GM12878 (cell line): Measurements from ENCODE around the gene NPPB. TPM values are rescaled to one million over a fixed set of nuclear protein-coding genes. Genes with fewer than 3 reads are reported as not detected.

Experiments used
- ATAC-seq: fragments of 200-7000 bp; cut with Tn5 transposase; 3 replicates; pipeline ENCODE4 v1.9.1; 2020; ENCODE audit warnings: mild to moderate bottlenecking, moderate library complexity
- BruUV-seq: library from RNA; stranded (reverse); fragments of 400-500 nt; replicated peaks from 2 replicates; lab custom pipeline; 2021; lab: Mats Ljungman, UMichigan
- CTCF ChIA-PET: fragments of 300-600 bp; sonication (Branson Sonifier 250); formaldehyde crosslinking; extraction: SDS; loops from one replicate; lab custom pipeline; 2021; ENCODE audit warnings: inconsistent platforms; lab: Yijun Ruan, JAX
- POLR2A ChIA-PET: fragments of 350-600 bp; formaldehyde crosslinking; extraction: SDS; loops from one replicate; lab custom pipeline; 2021; ENCODE audit warnings: inconsistent platforms; lab: Charles Lee
- RAD21 ChIA-PET: fragments of 300-600 bp; sonication (Branson Sonifier 250); formaldehyde crosslinking; loops from one replicate; lab custom pipeline; 2023; ENCODE audit warnings: antibody characterized with exemption; ENCODE audit not compliant: unreplicated experiment; lab: Charles Lee
- SMC1A ChIA-PET: fragments of 300-600 bp; sonication (Branson Sonifier 250); formaldehyde crosslinking; loops from one replicate; lab custom pipeline; 2023; ENCODE audit not compliant: unreplicated experiment, uncharacterized antibody; lab: Charles Lee
- DNase-seq: peaks from one replicate; pipeline ENCODE4 v3.0.0-alpha.2; 2011; ENCODE audit warnings: low read depth, low spot score
- FAIRE-seq: peaks from 3 replicates; lab custom pipeline; 2011; peaks lifted over from hg19 to GRCh38; lab: Jason Lieb, UNC
- H2AFZ ChIP-seq: 2 replicates; pipeline ENCODE4 v1.6.0; 2011; ENCODE audit warnings: low read depth, low read length, control low read depth; ENCODE audit not compliant: control insufficient read depth
- H3K27ac ChIP-seq: 2 replicates; pipeline ENCODE4 v1.5.1; 2011; ENCODE audit warnings: control low read depth; ENCODE audit not compliant: control insufficient read depth, insufficient read depth
- H3K27me3 ChIP-seq, 2 experiments: replicated peaks in 1 of 2; 2 replicates each; pipeline versions ENCODE4 v1.6.0 to v1.6.1; 2011; ENCODE audit warnings: low read length in 1 of 2; ENCODE audit not compliant: control insufficient read depth in 2 of 2, insufficient read depth in 2 of 2
- H3K36me3 ChIP-seq, 2 experiments: 2 replicates each; pipeline ENCODE4 v1.5.1; 2011; ENCODE audit warnings: low read length in 1 of 2; ENCODE audit not compliant: control insufficient read depth in 2 of 2, insufficient read depth in 2 of 2
- H3K4me1 ChIP-seq: 2 replicates; pipeline ENCODE4 v1.6.1; 2011; ENCODE audit warnings: mild to moderate bottlenecking, low read length, moderate library complexity, mixed read lengths; ENCODE audit not compliant: control insufficient read depth, insufficient read depth
- H3K4me2 ChIP-seq: 2 replicates; pipeline ENCODE4 v1.6.0; 2011; ENCODE audit warnings: control low read depth; ENCODE audit not compliant: control insufficient read depth, insufficient read depth
- H3K4me3 ChIP-seq: fragments of 200-600 bp; sonication (generic); 2 replicates; pipeline ENCODE4 v1.5.1; 2016
- H3K79me2 ChIP-seq: 2 replicates; pipeline ENCODE4 v1.6.0; 2011; ENCODE audit warnings: low read length; ENCODE audit not compliant: control insufficient read depth, insufficient read depth
- H3K9ac ChIP-seq: 2 replicates; pipeline ENCODE4 v1.8.0; 2011; ENCODE audit warnings: low read length, control low read depth, mixed read lengths; ENCODE audit not compliant: control insufficient read depth, insufficient read depth
- H3K9me3 ChIP-seq: replicated peaks from 3 replicates; pipeline ENCODE4 v1.5.1; 2011; ENCODE audit warnings: mild to moderate bottlenecking, low read length; ENCODE audit not compliant: control insufficient read depth, insufficient read depth
- H4K20me1 ChIP-seq: 2 replicates; pipeline ENCODE4 v1.6.0; 2011; ENCODE audit not compliant: control insufficient read depth, insufficient read depth
- BCL11A ChIP-seq: IDR thresholded peaks from 2 replicates; pipeline ENCODE4 v1.6.1; 2011; ENCODE audit warnings: low read depth, low read length
- ESRRA ChIP-seq: IDR thresholded peaks from 2 replicates; pipeline ENCODE4 v1.6.1; 2012; ENCODE audit warnings: mild to moderate bottlenecking, low read length, improper control_type of control experiment
- HDGF ChIP-seq: fragments of 450-650 bp; IDR thresholded peaks from 2 replicates; pipeline ENCODE4 v1.6.1; 2016; ENCODE audit warnings: antibody characterized with exemption
- IRF5 ChIP-seq: fragments of 450-650 bp; IDR thresholded peaks from 2 replicates; pipeline ENCODE4 v1.6.1; 2017; ENCODE audit warnings: borderline replicate concordance
- KLF5 ChIP-seq: fragments of 450-650 bp; IDR thresholded peaks from 2 replicates; pipeline ENCODE4 v1.6.1; 2014; ENCODE audit warnings: mild to moderate bottlenecking; ENCODE audit not compliant: partially characterized antibody
- MLLT1 ChIP-seq: fragments of 450-650 bp; IDR thresholded peaks from 2 replicates; pipeline ENCODE4 v1.6.1; 2016; ENCODE audit warnings: mild to moderate bottlenecking
- MTA3 ChIP-seq: IDR thresholded peaks from 2 replicates; pipeline ENCODE4 v1.6.1; 2012; ENCODE audit warnings: low read length, inconsistent platforms, borderline replicate concordance
- NFIC ChIP-seq: IDR thresholded peaks from 2 replicates; pipeline ENCODE4 v1.6.1; 2012; ENCODE audit warnings: low read depth, mild to moderate bottlenecking, inconsistent platforms, low read length, moderate library complexity
- SIN3A ChIP-seq: IDR thresholded peaks from 2 replicates; pipeline ENCODE4 v1.6.1; 2012; ENCODE audit warnings: low read depth, low read length, improper control_type of control experiment
- TCF12 ChIP-seq: IDR thresholded peaks from 2 replicates; pipeline ENCODE4 v1.6.1; 2011; ENCODE audit warnings: low read depth, mild to moderate bottlenecking, low read length
- TCF7 ChIP-seq: IDR thresholded peaks from 2 replicates; pipeline ENCODE4 v1.6.1; 2014; ENCODE audit warnings: antibody characterized with exemption, borderline replicate concordance
- ZSCAN29 ChIP-seq: fragments of 450-650 bp; IDR thresholded peaks from 2 replicates; pipeline ENCODE4 v1.6.1; 2017; ENCODE audit warnings: mild to moderate bottlenecking, moderate library complexity
- ZZZ3 ChIP-seq: IDR thresholded peaks from 2 replicates; pipeline ENCODE4 v1.6.1; 2011; ENCODE audit warnings: low read depth; ENCODE audit not compliant: control insufficient read depth, insufficient read length
- WGBS: methylation state at CpG from one replicate; pipeline ENCODE4 v1.1.6; 2016; ENCODE audit warnings: low lambda C conversion rate; ENCODE audit not compliant: insufficient replicate concordance, insufficient coverage; ENCODE audit errors: missing lambda C conversion rate; 5-methylcytosine and 5-hydroxymethylcytosine counted together
- in situ Hi-C: fragments of 300-500 bp; cut with MboI; formaldehyde crosslinking; loops from 9 replicates; pipeline ENCODE4 v1.14.3; 2018; ENCODE audit warnings: mixed read lengths
- intact Hi-C: fragments of 100-400 bp; cut with micrococcal nuclease; formaldehyde crosslinking; loops from one replicate; pipeline ENCODE4 v1.14.2; 2022; ENCODE audit not compliant: unreplicated experiment
- polyA plus RNA-seq, 11 experiments: library from polyadenylated mRNA; depleted of rRNA in 4 of 11; unstranded in 6 of 11; stranded (reverse) in 5 of 11; fragments of >200 nt; fragmentation: Nextera tagmentation in 4 of 11; fragmentation: Illumina TruSeq in 1 of 11; extraction: Ambion mirVana in 4 of 11; extraction: Trizol in 1 of 11; gene quantifications; 1 replicate in 1 of 11; 2 replicates in 10 of 11; pipeline versions ENCODE4 v1.2.1 to v1.2.3, GENCODE V29; 2011 to 2016; ENCODE audit warnings: inconsistent platforms in 2 of 11, missing spikeins in 2 of 11, low read depth in 1 of 11
- total RNA-seq, 4 experiments: library from RNA; depleted of rRNA in 3 of 4; stranded (reverse); fragments of >200 nt in 3 of 4; fragmentation: Illumina TruSeq in 1 of 4; extraction: Trizol in 1 of 4; gene quantifications; 2 replicates each; pipeline versions ENCODE4 v1.2.1 to v1.2.3, GENCODE V29; 2013 to 2021
- TF ChIP-seq, protein P1 (sequence below): IDR thresholded peaks from 2 replicates; pipeline ENCODE4 v1.6.1; 2012; ENCODE audit warnings: improper control_type of control experiment, low read depth, low read length; ENCODE audit not compliant: insufficient replicate concordance
- TF ChIP-seq, protein P2 (sequence below): fragments of 450-650 bp; formaldehyde crosslinking; IDR thresholded peaks from 2 replicates; pipeline ENCODE4 v1.5.0; 2022; ENCODE audit warnings: mild to moderate bottlenecking, missing genetic modification characterization

Gene NPPB
- total and polyA plus RNA-seq, 10 of the 15 experiments (the other 5 are each of a cell fraction or from before 2014, with no cell fraction given) = not detected

- H3K79me2 ChIP-seq = no peaks in the 10 kb centered on the region
- in situ Hi-C loops (no loop called here), intact Hi-C loops (no loop called here)
- no peaks in the 10 kb centered on the region; a peak in 1 of 4 replicates for H3K36me3 ChIP-seq
- FAIRE-seq = no peak
- no peak overlapping the region for H3K9ac ChIP-seq
- no peak overlapping the region for H3K27ac ChIP-seq
- ChIA-PET SMC1A (no interaction called here), POLR2A (no interaction called here), RAD21 (no interaction called here), CTCF (no interaction called here)
- H3K4me3 ChIP-seq = no peak overlapping the region
- no peak for DNase-seq
- H4K20me1 ChIP-seq = no peaks in the 10 kb centered on the region
- no peaks in the 10 kb centered on the region for H3K9me3 ChIP-seq
- H3K27me3 ChIP-seq = no peaks in the 10 kb centered on the region
- no peak overlapping the region for H2AFZ ChIP-seq
- no peak overlapping the region for H3K4me2 ChIP-seq
- ATAC-seq = no peak
- BruUV-seq = no TSS peak
- WGBS = 60% methylated on average over 7 of the region's 7 CpGs
- no peaks in the 10 kb centered on the region for H3K4me1 ChIP-seq
- no peak for TF ChIP-seq MTA3
- TF ChIP-seq MLLT1 = no peak
- TF ChIP-seq, protein P1, sequence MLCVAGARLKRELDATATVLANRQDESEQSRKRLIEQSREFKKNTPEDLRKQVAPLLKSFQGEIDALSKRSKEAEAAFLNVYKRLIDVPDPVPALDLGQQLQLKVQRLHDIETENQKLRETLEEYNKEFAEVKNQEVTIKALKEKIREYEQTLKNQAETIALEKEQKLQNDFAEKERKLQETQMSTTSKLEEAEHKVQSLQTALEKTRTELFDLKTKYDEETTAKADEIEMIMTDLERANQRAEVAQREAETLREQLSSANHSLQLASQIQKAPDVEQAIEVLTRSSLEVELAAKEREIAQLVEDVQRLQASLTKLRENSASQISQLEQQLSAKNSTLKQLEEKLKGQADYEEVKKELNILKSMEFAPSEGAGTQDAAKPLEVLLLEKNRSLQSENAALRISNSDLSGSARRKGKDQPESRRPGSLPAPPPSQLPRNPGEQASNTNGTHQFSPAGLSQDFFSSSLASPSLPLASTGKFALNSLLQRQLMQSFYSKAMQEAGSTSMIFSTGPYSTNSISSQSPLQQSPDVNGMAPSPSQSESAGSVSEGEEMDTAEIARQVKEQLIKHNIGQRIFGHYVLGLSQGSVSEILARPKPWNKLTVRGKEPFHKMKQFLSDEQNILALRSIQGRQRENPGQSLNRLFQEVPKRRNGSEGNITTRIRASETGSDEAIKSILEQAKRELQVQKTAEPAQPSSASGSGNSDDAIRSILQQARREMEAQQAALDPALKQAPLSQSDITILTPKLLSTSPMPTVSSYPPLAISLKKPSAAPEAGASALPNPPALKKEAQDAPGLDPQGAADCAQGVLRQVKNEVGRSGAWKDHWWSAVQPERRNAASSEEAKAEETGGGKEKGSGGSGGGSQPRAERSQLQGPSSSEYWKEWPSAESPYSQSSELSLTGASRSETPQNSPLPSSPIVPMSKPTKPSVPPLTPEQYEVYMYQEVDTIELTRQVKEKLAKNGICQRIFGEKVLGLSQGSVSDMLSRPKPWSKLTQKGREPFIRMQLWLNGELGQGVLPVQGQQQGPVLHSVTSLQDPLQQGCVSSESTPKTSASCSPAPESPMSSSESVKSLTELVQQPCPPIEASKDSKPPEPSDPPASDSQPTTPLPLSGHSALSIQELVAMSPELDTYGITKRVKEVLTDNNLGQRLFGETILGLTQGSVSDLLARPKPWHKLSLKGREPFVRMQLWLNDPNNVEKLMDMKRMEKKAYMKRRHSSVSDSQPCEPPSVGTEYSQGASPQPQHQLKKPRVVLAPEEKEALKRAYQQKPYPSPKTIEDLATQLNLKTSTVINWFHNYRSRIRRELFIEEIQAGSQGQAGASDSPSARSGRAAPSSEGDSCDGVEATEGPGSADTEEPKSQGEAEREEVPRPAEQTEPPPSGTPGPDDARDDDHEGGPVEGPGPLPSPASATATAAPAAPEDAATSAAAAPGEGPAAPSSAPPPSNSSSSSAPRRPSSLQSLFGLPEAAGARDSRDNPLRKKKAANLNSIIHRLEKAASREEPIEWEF = no peak
- TF ChIP-seq SIN3A = no peak
- no peak for TF ChIP-seq HDGF
- TF ChIP-seq BCL11A = no peak
- no peak for TF ChIP-seq TCF7
- TF ChIP-seq, protein P2, sequence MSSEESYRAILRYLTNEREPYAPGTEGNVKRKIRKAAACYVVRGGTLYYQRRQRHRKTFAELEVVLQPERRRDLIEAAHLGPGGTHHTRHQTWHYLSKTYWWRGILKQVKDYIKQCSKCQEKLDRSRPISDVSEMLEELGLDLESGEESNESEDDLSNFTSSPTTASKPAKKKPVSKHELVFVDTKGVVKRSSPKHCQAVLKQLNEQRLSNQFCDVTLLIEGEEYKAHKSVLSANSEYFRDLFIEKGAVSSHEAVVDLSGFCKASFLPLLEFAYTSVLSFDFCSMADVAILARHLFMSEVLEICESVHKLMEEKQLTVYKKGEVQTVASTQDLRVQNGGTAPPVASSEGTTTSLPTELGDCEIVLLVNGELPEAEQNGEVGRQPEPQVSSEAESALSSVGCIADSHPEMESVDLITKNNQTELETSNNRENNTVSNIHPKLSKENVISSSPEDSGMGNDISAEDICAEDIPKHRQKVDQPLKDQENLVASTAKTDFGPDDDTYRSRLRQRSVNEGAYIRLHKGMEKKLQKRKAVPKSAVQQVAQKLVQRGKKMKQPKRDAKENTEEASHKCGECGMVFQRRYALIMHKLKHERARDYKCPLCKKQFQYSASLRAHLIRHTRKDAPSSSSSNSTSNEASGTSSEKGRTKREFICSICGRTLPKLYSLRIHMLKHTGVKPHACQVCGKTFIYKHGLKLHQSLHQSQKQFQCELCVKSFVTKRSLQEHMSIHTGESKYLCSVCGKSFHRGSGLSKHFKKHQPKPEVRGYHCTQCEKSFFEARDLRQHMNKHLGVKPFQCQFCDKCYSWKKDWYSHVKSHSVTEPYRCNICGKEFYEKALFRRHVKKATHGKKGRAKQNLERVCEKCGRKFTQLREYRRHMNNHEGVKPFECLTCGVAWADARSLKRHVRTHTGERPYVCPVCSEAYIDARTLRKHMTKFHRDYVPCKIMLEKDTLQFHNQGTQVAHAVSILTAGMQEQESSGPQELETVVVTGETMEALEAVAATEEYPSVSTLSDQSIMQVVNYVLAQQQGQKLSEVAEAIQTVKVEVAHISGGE (CRISPR knock-in tag) = no peak
- no peak for TF ChIP-seq KLF5
- no peak for TF ChIP-seq ZSCAN29
- no peak for TF ChIP-seq ESRRA
- TF ChIP-seq IRF5 = no peak
- no peak for TF ChIP-seq NFIC
- no peak for TF ChIP-seq TCF12
- TF ChIP-seq ZZZ3 = no peak
Observed at GRCh38 chr1:11851180-11851579, 7.6 kb downstream of the NPPB start.
